CD4-positive, CD25-positive, alpha-beta regulatory T cell (primary cell): ENCODE measurements around the gene HOXD13. TPM values are rescaled to one million over a fixed set of nuclear protein-coding genes. Genes with fewer than 3 reads are reported as not detected.

Source experiments
- ATAC-seq, 2 donors: fragments of 150-1000 bp; cut with Tn5 transposase; one replicate each; pipeline ENCODE4 v1.10.0; 2021; ENCODE audit warnings: low read depth in 2 of 2, moderate number of reproducible peaks in 2 of 2, moderate library complexity in 1 of 2
- DNase-seq, 3 donors: peaks; one replicate each; pipeline versions ENCODE4 v3.0.0 to v3.0.0-alpha.2; 2012 to 2022; ENCODE audit warnings: mixed read lengths in 1 of 3
- H3K27ac ChIP-seq: one replicate; pipeline ENCODE4 v1.7.0; 2013; ENCODE audit warnings: mild to moderate bottlenecking, low read length; ENCODE audit not compliant: insufficient read depth, poor library complexity, severe bottlenecking
- H3K27me3 ChIP-seq: one replicate; pipeline ENCODE4 v1.7.0; 2013; ENCODE audit warnings: low read length; ENCODE audit not compliant: control insufficient read depth, insufficient read depth
- H3K36me3 ChIP-seq: one replicate; pipeline ENCODE4 v1.7.0; 2013; ENCODE audit warnings: mild to moderate bottlenecking, low read length, moderate library complexity; ENCODE audit not compliant: control insufficient read depth, insufficient read depth
- H3K4me1 ChIP-seq: 2 replicates; pipeline ENCODE4 v1.7.0; 2013; ENCODE audit warnings: mild to moderate bottlenecking, low read length; ENCODE audit not compliant: insufficient read depth, control insufficient read depth, poor library complexity, severe bottlenecking
- H3K4me3 ChIP-seq: one replicate; pipeline ENCODE4 v1.7.0; 2013; ENCODE audit warnings: low read depth, mild to moderate bottlenecking, low read length, moderate library complexity
- H3K9me3 ChIP-seq, 2 experiments: 1 replicate in 1 of 2; 2 replicates in 1 of 2; pipeline ENCODE4 v1.7.0; 2013; ENCODE audit warnings: low read length in 2 of 2, mild to moderate bottlenecking in 1 of 2, moderate library complexity in 1 of 2; ENCODE audit not compliant: control insufficient read depth in 2 of 2
- H3K27ac Mint-ChIP-seq, 3 donors: one replicate each; pipeline ENCODE4 v1.8.0; 2020 to 2022; ENCODE audit warnings: mild to moderate bottlenecking in 3 of 3, mixed read lengths in 3 of 3, moderate library complexity in 2 of 3
- H3K27me3 Mint-ChIP-seq: one replicate; pipeline ENCODE4 v1.8.0; 2022; ENCODE audit warnings: mild to moderate bottlenecking, mixed read lengths
- H3K36me3 Mint-ChIP-seq: one replicate; pipeline ENCODE4 v1.8.0; 2020; ENCODE audit warnings: mixed read lengths
- H3K4me1 Mint-ChIP-seq, 4 donors: one replicate each; pipeline ENCODE4 v1.8.0; 2020 to 2022; ENCODE audit warnings: mixed read lengths in 4 of 4, mild to moderate bottlenecking in 1 of 4
- H3K4me3 Mint-ChIP-seq, 4 donors: one replicate each; pipeline ENCODE4 v1.8.0; 2020 to 2022; ENCODE audit warnings: mild to moderate bottlenecking in 4 of 4, mixed read lengths in 4 of 4, moderate library complexity in 3 of 4
- H3K9me3 Mint-ChIP-seq, 7 donors: one replicate each; pipeline ENCODE4 v1.8.0; 2020 to 2022; ENCODE audit warnings: mixed read lengths in 7 of 7, mild to moderate bottlenecking in 3 of 7, moderate library complexity in 2 of 7
- polyA plus RNA-seq, 4 donors: library from polyadenylated mRNA; unstranded; fragments of 300-500 nt; fragmentation: Illumina TruSeq; gene quantifications; one replicate each; pipeline ENCODE4 v1.2.3, GENCODE V29; 2021
- total RNA-seq: library from RNA; stranded (reverse); gene quantifications from one replicate; pipeline ENCODE4 v1.2.3, GENCODE V29; 2022

HOXD13 gene
- total and polyA plus RNA-seq, 5 donors from 2014 or later: not detected

DNA sequence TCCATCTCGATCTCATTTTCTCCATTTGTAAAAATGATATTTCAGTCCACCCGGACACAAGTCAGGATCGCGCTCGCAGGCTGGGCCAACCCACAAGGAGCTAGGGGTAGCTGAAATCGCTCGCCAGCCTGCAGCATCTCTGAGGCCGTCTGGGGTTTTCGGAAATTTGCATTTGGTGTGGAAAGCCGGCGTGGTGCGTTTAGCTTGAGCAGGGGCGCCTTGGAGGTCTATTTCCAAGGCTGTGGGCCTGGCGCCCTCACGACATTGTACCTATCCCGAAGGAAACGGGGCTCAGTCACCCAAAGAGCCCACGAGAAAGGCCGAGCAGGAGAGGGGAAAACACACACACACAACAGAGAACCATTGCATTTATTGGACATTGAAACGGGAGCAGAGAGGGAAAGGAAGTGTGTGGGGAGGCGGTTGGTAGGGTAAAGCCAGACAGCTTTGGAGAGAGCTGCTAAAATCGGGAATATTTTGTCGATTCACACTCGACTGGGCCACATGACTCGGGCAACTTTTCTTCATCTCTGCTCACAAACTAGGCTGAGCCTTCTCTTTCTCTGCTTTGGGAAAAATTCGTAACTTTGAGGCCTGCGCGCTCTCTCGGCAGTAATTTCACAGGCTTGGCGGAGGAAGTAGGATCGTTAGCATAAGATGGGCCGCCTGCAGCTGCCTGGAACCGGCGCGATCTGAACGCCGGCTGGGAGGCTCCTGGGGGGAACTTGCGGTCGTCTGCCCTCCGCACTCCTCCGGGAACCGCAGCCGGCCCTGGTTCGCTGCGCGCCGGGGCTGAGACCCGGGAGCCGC is 35.9 kb downstream of the HOXD13 start:
- no peak for ATAC-seq
- Histone ChIP-seq H3K27ac (no peak overlapping the region), H3K4me1 (peaks cover 39% of the 10 kb centered on the region), H3K9me3 (peaks cover 4 to 7% of the 10 kb centered on the region in 2 experiments), H3K27me3 (peaks cover 57% of the 10 kb centered on the region), H3K36me3 (no peaks in the 10 kb centered on the region), H3K4me3 (no peak overlapping the region)
- H3K9me3 Mint-ChIP-seq: peaks cover 0 to 20% (median 2%) of the 10 kb centered on the region in 7 donors
- peak overlapping the region in 2 of 3 donors; percentile 32 to 73 for H3K27ac Mint-ChIP-seq
- H3K4me1 Mint-ChIP-seq: peaks cover 11 to 48% (median 28%) of the 10 kb centered on the region in 4 donors
- no peak for DNase-seq
- peaks cover 88% of the 10 kb centered on the region for H3K27me3 Mint-ChIP-seq
- H3K36me3 Mint-ChIP-seq: no peaks in the 10 kb centered on the region
- H3K4me3 Mint-ChIP-seq: peak overlapping the region in 3 of 4 donors; percentile 72 to 85 (median 74)

GRCh38 chr2:176128982-176129796 is 36.7 kb downstream of the HOXD13 start, which contains the start of gene HOXD8:
Gene HOXD8, plus strand, starts transcription at chr2:176129705. Its CDS starts 662 bp downstream, at chr2:176130367.
- no peaks in the 10 kb centered on the region for H3K36me3 Mint-ChIP-seq
- DNase-seq (peak in 1 of 3 donors; percentile 36), ATAC-seq (no peak)
- Histone ChIP-seq H3K4me3 (no peak within 1 kb of the TSS), H3K4me1 (peaks cover 39% of the 10 kb centered on the region), H3K27me3 (peaks cover 60% of the 10 kb centered on the region), H3K9me3 (peaks cover 4 to 15% of the 10 kb centered on the region in 2 experiments), H3K36me3 (no peaks in the 10 kb centered on the region), H3K27ac (no peak within 1 kb of the TSS)
- peaks cover 88% of the 10 kb centered on the region for H3K27me3 Mint-ChIP-seq
- H3K4me1 Mint-ChIP-seq: peaks cover 11 to 42% (median 24%) of the 10 kb centered on the region in 4 donors
- peaks cover 0 to 23% (median 2%) of the 10 kb centered on the region in 7 donors for H3K9me3 Mint-ChIP-seq
- H3K27ac Mint-ChIP-seq: peak within 1 kb of the TSS in 2 of 3 donors; percentile 32 to 73
- H3K4me3 Mint-ChIP-seq: peak within 1 kb of the TSS; percentile 27 to 85 (median 75)

DNA sequence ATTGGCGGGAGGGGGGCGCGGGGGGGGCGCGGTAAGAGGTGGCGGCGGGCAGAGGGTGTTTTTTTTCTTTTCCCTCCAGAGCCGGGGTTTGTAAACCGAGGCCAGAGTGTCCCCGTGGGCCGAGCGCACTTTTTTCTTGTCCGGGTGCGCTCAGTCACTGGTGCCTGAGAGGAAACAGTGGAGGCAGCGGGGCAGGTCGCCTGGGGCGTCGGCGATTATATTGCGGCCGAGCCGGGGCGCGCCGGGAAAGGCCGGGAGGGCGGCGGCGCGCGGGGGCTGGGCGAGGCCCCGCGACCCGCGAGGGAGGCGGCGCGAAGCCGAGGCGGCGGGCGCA is 37.3 kb downstream of the HOXD13 start:
- Mint-ChIP-seq H3K9me3 (peaks cover 0 to 23% (median 2%) of the 10 kb centered on the region in 7 donors), H3K27ac (no peak overlapping the region), H3K36me3 (no peaks in the 10 kb centered on the region), H3K27me3 (peaks cover 88% of the 10 kb centered on the region), H3K4me3 (peak overlapping the region in 2 of 4 donors; percentile 33 to 71), H3K4me1 (peaks cover 11 to 42% (median 24%) of the 10 kb centered on the region in 4 donors)
- Histone ChIP-seq H3K36me3 (no peaks in the 10 kb centered on the region), H3K27me3 (peaks cover 62% of the 10 kb centered on the region), H3K4me3 (no peak overlapping the region), H3K9me3 (peaks cover 6 to 16% of the 10 kb centered on the region in 2 experiments), H3K27ac (no peak overlapping the region), H3K4me1 (peaks cover 39% of the 10 kb centered on the region)
- ATAC-seq (peak in 1 of 2 donors; percentile 13), DNase-seq (no peak)

GRCh38 chr2:176130147-176130956 is 37.8 kb downstream of the HOXD13 start:
- H3K4me1 Mint-ChIP-seq: peaks cover 11 to 43% (median 25%) of the 10 kb centered on the region in 4 donors
- H3K9me3 Mint-ChIP-seq: peaks cover 0 to 23% (median 2%) of the 10 kb centered on the region in 7 donors
- Histone ChIP-seq H3K9me3 (peaks cover 6 to 16% of the 10 kb centered on the region in 2 experiments), H3K4me1 (peaks cover 39% of the 10 kb centered on the region), H3K27ac (no peak overlapping the region), H3K36me3 (no peaks in the 10 kb centered on the region), H3K4me3 (peak overlapping the region; percentile 30), H3K27me3 (peaks cover 64% of the 10 kb centered on the region)
- H3K4me3 Mint-ChIP-seq: peak overlapping the region; percentile 69 to 84 (median 75)
- peak overlapping the region in 1 of 3 donors; percentile 18 for H3K27ac Mint-ChIP-seq
- ATAC-seq (peak in 1 of 2 donors; percentile 23), DNase-seq (peak in 1 of 3 donors; percentile 10)
- H3K27me3 Mint-ChIP-seq: peaks cover 88% of the 10 kb centered on the region
- H3K36me3 Mint-ChIP-seq: no peaks in the 10 kb centered on the region

DNA sequence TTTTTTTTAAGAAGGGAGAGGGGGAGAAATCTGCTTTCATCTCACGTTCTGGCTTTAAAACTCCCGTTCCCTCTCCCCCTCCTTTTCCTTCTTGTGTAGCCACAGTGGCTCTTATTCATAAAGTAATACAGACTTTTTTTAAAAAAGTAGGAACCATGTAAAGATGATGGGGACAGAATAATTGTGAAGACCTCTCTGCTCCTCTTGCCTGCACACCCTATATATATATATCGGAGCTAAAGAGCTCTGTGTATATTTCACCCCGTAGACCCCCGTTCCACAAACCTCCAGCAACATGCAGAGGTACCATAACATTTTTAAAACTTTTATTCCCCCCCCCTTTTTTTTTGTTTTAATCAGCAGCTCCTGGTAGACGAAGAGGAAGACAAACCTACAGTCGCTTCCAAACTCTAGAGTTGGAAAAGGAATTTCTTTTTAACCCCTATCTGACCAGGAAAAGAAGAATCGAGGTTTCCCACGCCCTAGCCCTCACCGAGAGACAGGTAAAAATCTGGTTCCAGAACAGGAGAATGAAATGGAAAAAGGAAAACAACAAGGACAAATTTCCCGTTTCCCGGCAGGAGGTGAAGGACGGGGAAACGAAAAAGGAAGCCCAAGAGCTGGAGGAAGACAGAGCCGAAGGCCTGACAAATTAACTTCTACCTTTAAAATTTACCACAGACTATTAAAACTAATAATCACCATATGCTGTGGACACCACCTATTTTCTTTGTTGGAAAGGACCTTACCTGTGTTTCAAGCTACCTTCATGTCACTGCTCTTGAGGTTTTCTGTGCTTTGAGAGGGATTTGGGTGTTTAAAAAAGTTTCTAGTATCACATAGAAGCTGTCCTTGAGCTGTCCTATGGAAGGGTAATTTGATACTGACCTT is 38.7 kb downstream of the HOXD13 start:
- Histone ChIP-seq H3K4me1 (peaks cover 44% of the 10 kb centered on the region), H3K4me3 (peak overlapping the region; percentile 30), H3K36me3 (no peaks in the 10 kb centered on the region), H3K27ac (no peak overlapping the region), H3K9me3 (peaks cover 6 to 21% of the 10 kb centered on the region in 2 experiments), H3K27me3 (peaks cover 64% of the 10 kb centered on the region)
- peaks cover 0 to 21% (median 2%) of the 10 kb centered on the region in 7 donors for H3K9me3 Mint-ChIP-seq
- H3K36me3 Mint-ChIP-seq: no peaks in the 10 kb centered on the region
- H3K27ac Mint-ChIP-seq: peak overlapping the region in 2 of 3 donors; percentile 18 to 83
- H3K27me3 Mint-ChIP-seq: peaks cover 88% of the 10 kb centered on the region
- peak overlapping the region; percentile 69 to 84 (median 75) for H3K4me3 Mint-ChIP-seq
- peaks cover 11 to 52% (median 29%) of the 10 kb centered on the region in 4 donors for H3K4me1 Mint-ChIP-seq
- ATAC-seq: no peak
- DNase-seq: no peak

GRCh38 chr2:176131848-176132158 is 39.3 kb downstream of the HOXD13 start:
- no peaks in the 10 kb centered on the region for H3K36me3 Mint-ChIP-seq
- peaks cover 59% of the 10 kb centered on the region for H3K27me3 ChIP-seq
- H3K4me3 Mint-ChIP-seq: peak overlapping the region in 3 of 4 donors; percentile 69 to 89 (median 83)

More at GRCh38 chr2:176131848-176132158, 39.3 kb downstream of the HOXD13 start:
- Histone ChIP-seq H3K4me3 (peak overlapping the region; percentile 60), H3K9me3 (peaks cover 6 to 21% of the 10 kb centered on the region in 2 experiments), H3K4me1 (peaks cover 50% of the 10 kb centered on the region), H3K36me3 (no peaks in the 10 kb centered on the region), H3K27ac (no peak overlapping the region)
- ATAC-seq (no peak), DNase-seq (no peak)
- Mint-ChIP-seq H3K27me3 (peaks cover 85% of the 10 kb centered on the region), H3K4me1 (peaks cover 10 to 54% (median 28%) of the 10 kb centered on the region in 4 donors), H3K27ac (peak overlapping the region in 1 of 3 donors; percentile 23), H3K9me3 (peaks cover 0 to 22% (median 2%) of the 10 kb centered on the region in 7 donors)
